PC-9 (cell line): Measurements from ENCODE around the gene KRT4.

Experiments used
- CTCF ChIP-seq: fragments of 200-600 bp; sonication (generic); conservative IDR thresholded peaks from 2 replicates; pipeline ENCODE4 v1.6.1; 2017; ENCODE audit warnings: mixed run types, antibody characterized with exemption, mild to moderate bottlenecking, moderate library complexity
- EZH2 ChIP-seq: fragments of 200-600 bp; sonication (generic); IDR thresholded peaks from 2 replicates; pipeline ENCODE4 v1.8.0; 2017; ENCODE audit warnings: antibody characterized with exemption, low read depth

GRCh38 chr12:52831251-52831650, 17.3 kb upstream of the KRT4 start:
- TF ChIP-seq CTCF (no peak), EZH2 (no peak)
